NCI-H2196 treated with DMSO at 0.1 percent for 48 hours (cell line): ENCODE measurements around the gene LTO1.
A peak's percentile ranks its signal among the peaks of the same experiment; 100 is the strongest.

ENCODE experiments used
- DNase-seq: peaks from one replicate; lab custom pipeline; 2025; ENCODE audit not compliant: unreplicated experiment; lab: John Stamatoyannopoulos, UW

Gene LTO1

DNA sequence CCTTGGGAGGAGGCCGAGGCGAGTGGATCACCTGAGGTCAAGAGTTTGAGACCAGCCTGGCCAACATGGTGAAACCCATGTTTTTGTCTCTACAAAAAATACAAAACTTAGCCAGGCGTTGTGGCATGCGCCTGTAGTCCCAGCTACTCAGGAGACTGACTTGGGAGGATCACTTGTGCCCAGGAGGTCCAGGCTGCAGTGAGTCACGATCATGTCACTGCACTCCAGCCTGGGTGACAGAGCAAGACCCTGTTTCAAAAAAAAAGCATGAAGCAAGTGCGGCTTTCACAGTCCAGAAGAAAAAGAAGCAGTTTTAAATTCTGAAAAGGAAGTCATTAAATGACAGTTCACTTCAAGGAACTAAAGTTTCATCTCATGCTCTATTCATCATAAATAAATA is 7.1 kb upstream of the LTO1 start:
- no peak for DNase-seq

DNA sequence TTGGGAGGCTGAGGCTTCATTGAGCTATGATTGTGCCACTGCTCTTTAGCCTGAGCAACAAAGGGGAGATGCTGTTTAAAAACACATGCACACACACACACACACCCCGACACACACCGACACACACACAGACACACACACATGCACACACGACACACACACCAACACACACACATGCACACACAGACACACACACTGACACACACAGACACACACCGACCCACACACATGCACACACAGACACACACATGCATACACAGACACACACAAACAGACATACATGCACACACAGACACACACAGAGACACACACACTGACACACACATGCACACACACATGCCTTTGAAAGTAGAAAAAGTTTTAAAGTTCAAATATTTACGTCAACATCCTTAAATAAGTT is 5.5 kb upstream of the LTO1 start:
- no peak for DNase-seq

DNA sequence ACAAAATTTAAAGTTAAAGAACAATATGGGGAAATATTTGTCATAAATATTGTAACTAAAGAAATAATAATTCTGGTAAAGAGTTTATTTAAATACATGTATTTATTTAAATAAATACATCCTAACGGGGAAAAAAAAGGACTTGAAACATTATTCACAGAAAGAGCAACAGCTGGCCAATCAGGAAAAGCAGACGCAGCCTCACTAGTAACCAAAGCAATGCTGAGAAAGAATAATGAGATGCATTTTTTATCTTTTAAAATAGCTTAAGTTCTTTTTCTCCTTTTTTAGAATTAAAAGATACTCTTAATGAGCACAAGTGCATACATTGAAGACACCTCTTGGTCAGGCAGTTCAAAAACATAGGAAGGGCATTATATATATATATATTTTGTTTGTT is 2.6 kb upstream of the LTO1 start:
- no peak for DNase-seq

DNA sequence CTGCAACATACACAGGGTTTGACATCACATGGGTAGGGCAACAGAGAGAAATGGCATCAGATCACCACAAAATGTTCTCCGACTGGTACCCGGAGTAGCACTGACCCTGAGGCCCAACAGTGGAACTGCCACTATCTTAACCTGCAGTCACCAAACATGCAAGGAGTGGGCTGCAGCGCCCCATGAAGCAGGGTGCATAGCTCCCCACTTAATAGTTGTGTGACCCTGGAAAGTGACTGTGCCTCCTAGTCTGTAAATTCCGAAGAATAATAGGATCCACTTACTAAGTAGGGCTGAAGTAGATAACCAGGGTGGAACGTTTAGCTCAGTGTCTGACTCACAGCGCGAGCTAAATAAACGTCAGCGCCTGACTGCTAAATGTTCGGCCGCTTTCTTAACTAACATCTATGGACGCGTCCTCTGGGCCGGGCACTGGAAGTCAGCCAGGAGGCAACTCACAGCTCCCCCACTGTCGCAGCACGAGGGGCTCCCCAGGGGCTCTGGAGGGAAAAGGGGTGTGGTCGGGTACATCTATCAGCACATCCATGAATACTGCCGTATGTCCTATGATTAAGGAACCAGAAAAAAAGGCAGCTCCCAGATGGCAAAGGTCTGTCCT is 777 bp downstream of the LTO1 start:
- DNase-seq = no peak

DNA sequence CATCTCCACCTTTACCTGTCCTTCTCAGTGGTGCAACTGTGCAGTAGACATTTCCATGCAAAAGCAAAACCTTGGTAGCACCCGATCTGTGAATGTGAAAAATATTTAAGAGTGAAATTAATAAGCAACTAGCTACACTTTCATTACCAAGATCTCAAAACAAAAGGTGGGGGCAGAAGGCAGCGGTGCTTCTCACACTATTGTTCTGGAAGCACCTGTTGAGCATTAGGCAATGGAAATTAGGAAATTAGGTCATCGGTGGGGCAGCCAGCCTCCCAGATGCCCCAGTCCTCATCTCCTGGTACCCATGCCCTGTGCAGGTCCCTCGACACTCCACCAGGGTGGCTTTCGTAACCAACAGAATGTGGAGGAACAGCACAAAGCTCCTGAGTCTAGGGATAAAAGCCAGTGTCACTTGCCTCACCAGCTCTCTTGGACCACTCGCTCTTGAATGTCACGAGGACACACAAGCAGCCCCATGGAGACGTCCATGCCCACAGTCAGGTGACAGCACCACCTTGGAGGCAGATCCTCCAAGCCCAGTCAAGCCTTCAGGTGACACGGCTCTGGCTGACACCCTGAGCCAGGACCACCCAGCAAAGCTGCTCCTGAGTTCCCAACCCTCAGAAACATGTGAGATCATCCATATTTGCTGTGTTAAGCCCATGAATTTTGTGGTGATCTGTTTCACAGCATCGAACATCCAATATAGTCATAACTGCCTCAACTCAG is 3.3 kb downstream of the LTO1 start:
- DNase-seq = no peak

DNA sequence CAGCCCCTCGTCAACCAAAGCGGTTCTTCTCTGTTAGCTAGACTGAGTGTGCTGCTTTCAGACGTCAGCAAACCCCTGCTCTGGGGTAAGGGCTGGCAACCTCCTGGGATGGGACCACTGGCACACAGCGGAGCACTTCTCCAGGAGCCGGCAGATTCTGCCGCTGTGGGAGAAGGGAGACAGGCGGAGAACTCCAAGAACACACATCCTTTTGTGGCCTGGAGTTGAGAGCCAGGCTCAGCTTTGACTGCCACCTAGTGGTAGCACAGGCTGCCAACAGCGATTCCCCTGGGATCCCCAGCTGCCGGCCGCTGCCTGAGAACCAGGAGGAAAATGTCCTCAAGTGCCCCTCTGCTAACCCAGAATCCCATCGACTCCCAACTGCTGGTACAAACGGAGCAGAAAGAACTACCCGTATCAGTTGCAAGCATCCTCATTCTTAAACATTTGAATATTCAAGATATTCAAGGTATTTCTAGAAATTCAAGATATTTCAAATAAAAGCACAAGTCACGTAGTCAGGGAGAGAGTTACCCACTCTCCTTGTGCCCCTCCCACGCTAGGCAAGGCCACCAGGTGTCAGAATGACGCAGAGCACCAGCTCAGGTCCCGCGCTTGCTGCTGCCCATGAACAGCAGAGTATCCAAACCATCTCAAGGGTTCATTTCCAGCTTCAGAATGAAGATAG is 4.9 kb downstream of the LTO1 start:
- peak; percentile 75 for DNase-seq

DNA sequence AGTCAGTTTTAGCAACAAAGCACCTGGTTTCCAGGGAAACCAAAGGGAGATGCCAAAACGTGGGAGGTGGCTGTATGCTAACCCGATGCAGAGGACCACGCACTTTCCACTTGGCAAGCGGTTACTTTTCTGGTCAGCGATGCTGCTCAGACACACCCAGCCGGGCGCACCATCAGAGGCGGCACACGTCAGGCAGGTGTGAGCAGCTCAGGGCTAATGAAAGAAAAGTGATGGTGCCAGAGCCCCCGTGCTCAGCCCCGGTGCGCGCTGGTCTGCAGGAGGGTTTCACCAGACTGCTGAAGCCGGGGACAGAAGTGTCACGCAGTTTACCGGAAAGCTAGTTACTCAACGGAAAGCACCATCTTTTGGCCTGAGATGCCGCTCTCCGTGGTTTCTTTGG is 5.7 kb downstream of the LTO1 start:
- no peak for DNase-seq

DNA sequence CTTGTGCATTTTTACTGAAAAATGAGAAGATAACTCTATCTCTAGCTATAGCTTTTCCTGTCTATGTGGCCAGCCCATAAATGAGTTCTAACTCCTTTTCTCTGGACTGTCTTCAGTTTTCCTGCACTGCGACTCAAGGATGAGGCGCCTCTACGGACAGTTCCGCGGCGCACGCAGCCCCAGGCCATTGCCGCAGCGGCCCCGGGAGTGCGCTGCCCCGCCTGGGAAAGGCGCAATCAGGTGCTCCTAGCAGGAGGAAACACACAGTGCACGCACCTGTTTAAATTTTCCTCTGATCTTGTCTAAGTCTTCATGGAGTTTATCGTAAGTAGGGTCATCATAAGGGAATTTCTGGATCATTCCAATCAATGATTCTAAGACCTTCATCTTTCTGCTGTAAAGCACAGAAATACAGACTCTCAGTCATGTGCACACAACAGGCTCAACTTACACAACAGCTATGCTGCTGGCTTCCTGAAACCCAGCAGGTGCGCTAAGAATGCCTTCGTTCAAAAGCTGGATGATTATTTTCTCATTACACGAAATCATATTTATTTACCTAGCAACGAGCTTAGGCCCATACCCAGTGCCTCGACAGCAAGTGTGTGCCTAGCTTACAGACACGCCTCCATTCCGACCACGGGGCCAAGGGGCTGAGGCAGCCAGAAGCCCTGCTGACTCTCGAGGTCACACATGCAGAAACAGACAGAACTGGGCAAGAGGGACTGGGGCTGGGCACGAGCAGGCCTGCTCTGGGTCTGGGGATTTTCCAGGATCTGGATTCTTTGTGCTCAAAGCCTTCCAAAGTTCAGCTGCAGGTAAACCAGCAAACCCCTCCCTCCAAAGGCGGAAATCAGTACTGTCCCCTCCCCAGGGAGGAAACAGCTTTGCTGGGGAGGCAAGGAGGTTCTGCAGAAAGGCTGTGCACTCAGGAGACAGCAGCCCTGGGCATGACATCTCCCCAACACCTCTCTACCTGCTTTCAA is 7.2 kb downstream of the LTO1 start:
- peak; percentile 66 for DNase-seq

DNA sequence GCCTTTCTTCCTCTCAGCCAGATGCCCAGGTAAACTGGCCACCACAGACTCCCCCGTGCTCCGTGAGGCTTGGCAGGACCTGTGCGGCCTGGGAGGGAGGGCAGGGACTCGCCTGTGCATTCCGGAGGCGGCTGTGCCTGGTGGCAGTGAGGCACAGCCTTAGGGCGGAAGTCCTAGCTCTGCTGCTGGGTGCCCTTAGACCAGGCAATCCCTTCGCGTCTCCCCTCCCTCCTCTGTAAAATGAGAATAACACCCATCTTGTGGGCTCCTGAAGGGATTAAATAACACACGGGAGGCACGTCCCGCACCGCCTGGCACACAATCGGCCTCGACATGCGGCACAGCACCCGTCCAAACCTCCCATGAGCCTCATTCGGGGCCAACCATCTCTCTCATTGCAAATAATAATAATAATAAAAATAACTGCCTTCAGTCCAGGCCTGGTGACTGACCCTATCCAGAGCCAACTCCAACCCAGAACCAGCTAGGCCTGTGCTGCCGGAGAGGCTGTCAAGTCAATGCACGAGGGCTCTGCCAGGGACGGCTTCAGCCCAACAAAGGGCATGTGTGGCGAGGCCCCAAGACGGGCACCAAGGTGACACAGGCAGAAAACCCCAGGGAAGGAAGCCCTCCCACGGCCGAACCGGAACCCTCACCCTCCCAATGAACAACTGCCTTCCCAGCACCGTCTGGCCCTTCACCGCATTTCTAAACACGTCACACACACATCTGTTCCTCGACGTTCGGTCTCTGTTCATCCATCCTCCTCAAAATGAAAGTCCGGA is 8.2 kb downstream of the LTO1 start:
- no peak for DNase-seq

DNA sequence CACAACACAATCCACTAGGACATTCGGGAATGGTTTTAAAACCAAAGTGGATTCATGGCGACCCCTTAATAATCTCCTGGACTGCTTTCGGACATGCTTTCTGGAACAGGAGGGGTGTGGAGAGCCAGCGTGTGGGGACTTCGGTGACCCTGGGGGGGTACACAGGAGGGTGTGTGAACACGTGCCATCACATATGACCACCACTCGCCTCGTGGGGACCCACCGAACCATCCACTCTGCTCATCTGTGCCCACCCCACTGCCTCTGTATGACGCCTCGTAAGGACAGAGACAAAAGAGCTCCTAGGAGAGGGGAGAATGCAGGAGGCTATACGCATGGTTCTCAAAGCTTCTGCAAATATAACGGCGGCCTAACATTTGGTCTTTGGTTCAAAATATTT is 8.9 kb downstream of the LTO1 start:
- DNase-seq = no peak

DNA sequence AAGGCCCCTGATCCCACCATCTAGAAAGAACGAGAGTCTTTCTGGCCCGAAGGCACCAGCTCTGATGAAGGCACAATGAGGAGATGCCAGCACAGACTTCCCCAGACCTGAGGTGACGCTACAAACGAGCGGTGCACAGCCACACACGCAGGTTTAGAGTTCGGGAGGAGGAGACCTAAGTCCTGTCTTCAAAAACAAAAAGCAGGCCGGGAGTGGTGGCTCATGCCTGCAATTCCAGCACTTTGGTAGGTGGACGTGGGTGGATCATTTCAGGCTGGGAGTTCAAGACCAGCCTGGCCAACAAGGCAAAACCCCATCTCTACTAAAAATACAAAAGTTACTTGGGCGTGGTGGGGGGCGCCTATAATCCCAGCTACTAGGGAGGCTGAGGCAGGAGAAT is 9.5 kb downstream of the LTO1 start:
- no peak for DNase-seq

DNA sequence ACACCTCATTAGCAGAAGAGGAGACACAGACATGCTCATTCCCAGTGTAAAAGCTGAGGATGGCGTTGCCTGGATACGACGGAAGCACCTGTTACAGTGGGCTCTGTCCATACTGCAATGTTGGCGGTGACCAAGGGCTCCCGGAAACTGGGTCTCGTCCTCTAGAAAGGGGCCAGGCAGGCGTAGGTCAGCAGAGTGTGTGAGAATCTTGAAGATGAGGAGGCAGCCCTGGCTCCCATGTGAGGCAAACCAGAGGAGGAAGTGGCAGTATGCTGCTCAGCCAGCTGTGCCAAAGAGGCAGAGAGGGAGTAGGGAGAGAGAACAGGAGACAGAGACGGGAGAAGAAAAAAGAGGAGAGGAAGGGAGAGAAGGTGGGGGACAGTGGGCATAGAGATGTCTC is 10.3 kb downstream of the LTO1 start:
- DNase-seq = no peak

DNA sequence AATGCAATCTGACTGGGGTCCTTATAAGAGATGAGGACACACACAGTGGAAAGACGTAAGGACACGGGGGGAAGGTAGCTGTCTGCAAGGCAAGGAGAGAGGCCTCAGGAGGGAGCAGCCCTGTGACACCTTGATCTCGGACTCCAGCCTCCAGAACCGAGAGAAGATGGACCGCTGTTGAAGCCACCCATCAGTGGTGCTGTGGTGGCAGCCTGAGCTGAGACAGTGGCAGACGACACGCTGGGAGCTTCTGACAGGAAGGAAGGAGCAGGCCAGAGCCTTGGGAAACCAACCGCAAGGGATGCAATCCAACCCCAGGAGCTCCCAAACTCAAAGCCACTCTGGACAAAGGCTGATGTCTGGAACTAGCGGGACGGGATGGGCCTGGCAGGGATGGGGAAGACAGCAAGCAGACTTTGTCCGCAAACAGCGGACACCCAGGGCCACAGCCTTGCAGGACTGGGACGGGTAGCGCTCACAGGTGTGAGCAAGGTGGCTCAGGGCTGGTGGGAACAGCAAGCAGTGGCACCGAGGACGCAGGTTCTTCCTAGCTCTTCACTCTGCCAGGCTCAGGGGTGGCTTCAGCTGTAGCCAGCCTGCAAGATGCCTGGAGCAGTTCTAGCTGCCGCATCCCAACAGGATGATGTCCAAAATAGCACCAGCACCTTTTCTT is 10.9 kb downstream of the LTO1 start:
- no peak for DNase-seq

DNA sequence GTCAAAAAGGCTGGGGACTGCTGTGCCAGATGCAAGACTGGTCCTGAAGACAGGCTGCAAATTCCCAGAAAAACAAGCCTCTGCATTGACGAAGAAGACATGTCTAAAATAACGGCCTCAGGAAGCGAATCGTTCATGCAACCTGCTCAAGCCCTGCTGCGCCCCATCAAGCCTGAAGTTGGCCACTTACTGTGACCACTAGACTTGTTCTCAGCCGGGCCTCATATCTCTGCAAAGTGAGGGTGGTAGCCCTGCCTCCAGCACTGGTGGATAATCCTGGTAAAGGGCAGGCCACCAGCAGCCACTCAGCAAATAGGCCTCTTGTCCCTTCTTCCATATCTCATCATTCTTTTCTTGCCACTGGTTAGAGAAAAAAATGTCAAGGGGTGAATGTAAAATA is 11.8 kb downstream of the LTO1 start:
- no peak for DNase-seq

DNA sequence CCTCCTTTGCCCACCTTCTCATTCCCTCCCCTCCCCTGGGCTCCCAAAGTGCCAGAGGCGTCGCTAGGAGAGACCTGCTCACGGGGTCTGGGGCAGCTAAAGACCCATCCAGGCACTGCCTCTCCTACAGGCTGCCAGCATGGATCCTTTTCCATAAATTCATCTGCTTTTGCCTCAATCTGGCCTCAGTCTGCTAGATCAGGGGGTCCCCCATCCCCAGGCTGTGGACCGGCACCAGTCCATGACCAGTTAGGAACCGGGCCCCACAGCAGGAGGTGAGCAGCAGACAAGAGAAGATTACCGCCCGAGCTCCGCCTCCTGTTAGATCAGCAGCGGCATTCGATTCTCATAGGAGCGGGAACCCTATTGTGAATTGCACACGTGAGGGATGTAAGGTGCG is 12.3 kb downstream of the LTO1 start:
- no peak for DNase-seq

DNA sequence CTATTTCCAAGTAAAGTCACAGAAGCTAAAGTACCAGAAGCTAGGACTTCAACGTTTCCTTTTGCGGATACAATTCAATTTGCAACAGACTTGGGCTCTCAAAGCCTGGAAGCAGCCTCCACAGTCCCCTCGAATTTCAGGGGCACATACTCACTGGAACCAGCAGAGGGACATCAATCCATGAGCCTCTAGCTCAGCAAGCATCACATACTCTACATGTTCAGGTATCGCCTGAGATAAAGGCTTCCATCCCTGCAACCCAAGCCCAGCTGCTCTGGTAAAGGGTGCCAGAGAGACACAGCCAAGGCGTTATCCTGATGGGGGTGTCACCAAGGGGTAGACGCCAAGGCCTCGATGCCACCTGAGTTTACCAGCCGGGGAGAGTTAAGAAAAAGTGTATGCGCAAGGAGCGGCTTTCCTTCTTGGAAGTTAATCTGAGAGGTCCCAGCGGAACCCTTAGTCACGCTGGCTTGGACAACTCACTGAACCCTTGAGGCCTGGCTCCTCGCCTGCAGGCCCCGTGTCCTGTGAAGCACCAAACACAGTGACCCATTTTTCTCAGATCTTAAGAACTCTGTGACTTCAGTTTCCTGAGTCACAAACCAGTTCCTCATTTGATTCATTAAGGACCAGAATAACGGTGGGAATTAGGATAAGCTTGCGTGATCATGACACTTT is 13.0 kb downstream of the LTO1 start:
- DNase-seq = no peak

DNA sequence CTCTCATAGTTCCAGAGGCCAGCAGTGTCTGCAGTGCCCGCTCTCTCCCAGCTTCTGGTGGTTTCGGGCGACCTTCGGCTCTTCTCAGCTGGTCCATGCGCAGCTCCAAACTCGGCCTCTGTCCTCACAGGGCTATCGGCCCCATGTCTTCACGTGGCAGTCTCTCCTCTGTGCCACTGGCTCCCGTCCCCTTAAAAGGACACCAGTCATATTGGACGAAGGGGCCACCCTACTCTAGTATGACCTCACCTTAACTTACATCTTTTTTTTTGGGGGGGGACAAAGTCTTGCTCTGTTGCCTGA is 13.8 kb downstream of the LTO1 start:
- DNase-seq = no peak

DNA sequence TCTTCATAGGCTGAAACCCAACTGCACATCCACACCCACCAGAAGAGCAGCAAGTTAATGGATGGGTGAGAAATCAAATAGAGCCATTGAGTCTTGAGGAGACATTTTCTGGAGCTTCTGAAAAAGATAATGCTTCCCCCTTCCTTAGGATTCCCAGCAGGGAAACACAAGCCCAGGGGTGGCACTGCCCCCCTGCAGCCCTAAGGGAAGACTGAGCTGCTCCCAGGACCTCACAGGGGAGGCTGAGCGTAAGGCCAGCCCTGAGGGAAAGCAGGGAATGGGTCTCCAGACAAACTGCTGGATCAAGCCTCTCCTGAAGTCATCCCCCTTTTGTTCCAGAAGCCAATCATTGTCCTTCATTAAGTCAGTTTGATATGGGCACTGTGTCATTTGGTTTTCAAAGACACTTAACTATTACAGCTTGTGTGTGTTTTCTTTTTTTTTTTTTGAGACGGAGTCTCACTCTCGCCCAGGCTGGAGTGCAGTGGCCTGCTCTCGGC is 15.1 kb downstream of the LTO1 start:
- DNase-seq = no peak

DNA sequence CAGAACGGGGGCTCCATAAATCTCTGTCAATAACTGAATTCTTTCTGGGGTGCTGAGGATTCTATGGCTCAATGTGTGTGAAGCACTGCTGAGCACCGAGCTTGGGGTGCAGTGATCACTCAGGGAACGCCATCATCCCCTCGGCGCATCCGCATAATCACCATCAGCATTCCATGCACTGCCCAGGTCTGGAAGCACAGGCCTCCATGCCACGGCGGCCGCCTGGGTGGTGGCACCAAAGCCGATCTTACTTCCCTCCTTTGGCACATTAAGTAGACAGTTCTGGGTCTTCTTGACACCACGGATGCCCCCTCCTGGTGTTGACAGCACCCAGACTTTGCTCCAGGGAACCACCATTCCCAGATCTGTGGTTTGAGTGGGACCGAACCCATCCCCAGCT is 15.6 kb downstream of the LTO1 start:
- no peak for DNase-seq
